ENCODE data around the gene FSTL5. TPM values are rescaled to one million over a fixed set of nuclear protein-coding genes. Genes with fewer than 3 reads are reported as not detected.

FSTL5 gene
- total and polyA plus RNA-seq, 8 donors: 0.08 to 1.9 (median 0.16) TPM

GRCh38 chr4:161655148-161655547 is 508.7 kb downstream of the FSTL5 start:
- FAIRE-seq (no peak), ATAC-seq (no peak), DNase-seq (no peak)
- Histone ChIP-seq H3K4me1 (peaks cover 0 to 12% (median 5%) of the 10 kb centered on the region in 3 donors), H3K36me3 (no peaks in the 10 kb centered on the region), H3K4me3 (no peak overlapping the region), H3K27me3 (no peaks in the 10 kb centered on the region), H3K27ac (no peak overlapping the region), H3K9me3 (no peaks in the 10 kb centered on the region)
- TF ChIP-seq CTCF (IDR thresholded peaks at IDR 0.05): no peak
- intact Hi-C loops (cut with DNase I): no loop called here
- 96 to 98% methylated on average over 2 of the region's 2 CpGs for WGBS, 2 donors

GRCh38 chr4:161653697-161654096 is 510.1 kb downstream of the FSTL5 start:
- intact Hi-C loops (cut with DNase I): no loop called here
- WGBS, 2 donors: 48 to 50% methylated on average over 1 of the region's 1 CpG
- DNase-seq: no peak
- Histone ChIP-seq H3K4me3 (no peak overlapping the region), H3K27me3 (no peaks in the 10 kb centered on the region), H3K36me3 (no peaks in the 10 kb centered on the region), H3K9me3 (no peaks in the 10 kb centered on the region), H3K4me1 (peaks cover 0 to 12% (median 5%) of the 10 kb centered on the region in 3 donors), H3K27ac (no peak overlapping the region)
- peak in 2 of 4 donors; percentile 53 to 57 for ATAC-seq
- FAIRE-seq: peak; percentile 41
- TF ChIP-seq CTCF (IDR thresholded peaks at IDR 0.05): no peak

- 82 to 87% methylated on average over 2 of the region's 2 CpGs for WGBS, 2 donors
These were observed 512.2 kb downstream of the FSTL5 start for GRCh38 chr4:161651586-161651985.

GRCh38 chr4:161650812-161651211 is 513.0 kb downstream of the FSTL5 start:
- DNase-seq (no peak), ATAC-seq (peak in 2 of 4 donors; percentile 45 to 48), FAIRE-seq (no peak)
- Histone ChIP-seq H3K27me3 (no peaks in the 10 kb centered on the region), H3K27ac (no peak overlapping the region), H3K4me3 (no peak overlapping the region), H3K4me1 (peaks cover 0 to 12% (median 5%) of the 10 kb centered on the region in 3 donors), H3K36me3 (no peaks in the 10 kb centered on the region), H3K9me3 (no peaks in the 10 kb centered on the region)
- intact Hi-C loops (cut with DNase I): no loop called here
- WGBS, 2 donors: 87 to 94% methylated on average over 5 of the region's 5 CpGs
- TF ChIP-seq CTCF (IDR thresholded peaks at IDR 0.05): no peak

More at GRCh38 chr4:161651586-161651985, 512.2 kb downstream of the FSTL5 start:
- no peaks in the 10 kb centered on the region for H3K36me3 ChIP-seq
- FAIRE-seq (no peak), ATAC-seq (no peak), DNase-seq (no peak)
- no peaks in the 10 kb centered on the region for H3K9me3 ChIP-seq
- peaks cover 0 to 12% (median 5%) of the 10 kb centered on the region in 3 donors for H3K4me1 ChIP-seq
- no peak overlapping the region for H3K4me3 ChIP-seq
- no peak overlapping the region for H3K27ac ChIP-seq
- TF ChIP-seq CTCF (IDR thresholded peaks at IDR 0.05): no peak
- no peaks in the 10 kb centered on the region for H3K27me3 ChIP-seq
- intact Hi-C loops (cut with DNase I): no loop called here

GRCh38 chr4:161647757-161648156 is 516.0 kb downstream of the FSTL5 start:
- Histone ChIP-seq H3K4me3 (no peak overlapping the region), H3K9me3 (no peaks in the 10 kb centered on the region), H3K27ac (no peak overlapping the region), H3K27me3 (no peaks in the 10 kb centered on the region), H3K36me3 (no peaks in the 10 kb centered on the region), H3K4me1 (no peaks in the 10 kb centered on the region)
- DNase-seq: no peak
- ATAC-seq: no peak
- TF ChIP-seq CTCF (IDR thresholded peaks at IDR 0.05): no peak
- intact Hi-C loops (cut with DNase I): no loop called here
- FAIRE-seq: no peak
- 90% methylated on average over 12 of the region's 12 CpGs for WGBS, 2 donors
